IMR-90 (cell line): ENCODE measurements around the gene NME7. TPM values are rescaled to one million over a fixed set of nuclear protein-coding genes. Genes with fewer than 3 reads are reported as not detected.
A peak's percentile ranks its signal among the peaks of the same experiment; 100 is the strongest.

Experiments
- ATAC-seq: fragments of 200-7000 bp; cut with Tn5 transposase; 2 replicates; pipeline ENCODE4 v1.9.1; 2020; ENCODE audit warnings: low read depth, mild to moderate bottlenecking, moderate library complexity
- BruUV-seq: library from RNA; stranded (reverse); fragments of 400-500 nt; replicated peaks from 2 replicates; lab custom pipeline; 2021; lab: Mats Ljungman, UMichigan
- CTCF ChIA-PET: fragments of 300-600 bp; formaldehyde crosslinking; extraction: SDS; loops from one replicate; lab custom pipeline; 2021; ENCODE audit warnings: antibody characterized with exemption; lab: Yijun Ruan, JAX
- POLR2A ChIA-PET: fragments of 300-600 bp; sonication (Branson Sonifier 250); formaldehyde crosslinking; loops from one replicate; lab custom pipeline; 2022; ENCODE audit warnings: antibody characterized with exemption; ENCODE audit not compliant: unreplicated experiment; lab: Charles Lee
- DNase-seq: peaks from one replicate; pipeline ENCODE4 v3.0.0; 2013
- H2AFZ ChIP-seq: replicated peaks from 2 replicates; pipeline ENCODE3; 2013; ENCODE audit warnings: low read length, mild to moderate bottlenecking; ENCODE audit not compliant: poor library complexity
- H2AK5ac ChIP-seq: 2 replicates; pipeline ENCODE4 v1.6.1; 2013; ENCODE audit warnings: low read depth, low read length, inconsistent platforms
- H2AK9ac ChIP-seq: replicated peaks from 2 replicates; pipeline ENCODE3; 2013; ENCODE audit warnings: mild to moderate bottlenecking, low read depth, low read length, moderate library complexity; ENCODE audit not compliant: poor library complexity
- H2BK120ac ChIP-seq: 2 replicates; pipeline ENCODE4 v1.6.1; 2013; ENCODE audit warnings: low read depth, low read length, inconsistent platforms
- H2BK15ac ChIP-seq: 3 replicates; pipeline ENCODE4 v1.6.1; 2013; ENCODE audit warnings: low read depth, low read length, inconsistent platforms
- H2BK20ac ChIP-seq: 2 replicates; pipeline ENCODE4 v1.6.1; 2013; ENCODE audit warnings: low read depth, mild to moderate bottlenecking, inconsistent platforms, low read length, moderate library complexity
- H2BK5ac ChIP-seq: 2 replicates; pipeline ENCODE4 v1.6.1; 2013; ENCODE audit warnings: mild to moderate bottlenecking, low read depth, low read length, inconsistent platforms; ENCODE audit not compliant: poor library complexity, severe bottlenecking
- H3K14ac ChIP-seq: replicated peaks from 2 replicates; pipeline ENCODE4 v1.6.1; 2013; ENCODE audit warnings: low read depth, low read length, inconsistent platforms
- H3K18ac ChIP-seq: 2 replicates; pipeline ENCODE4 v1.6.1; 2013; ENCODE audit warnings: low read depth, low read length, control low read depth
- H3K23ac ChIP-seq: 2 replicates; pipeline ENCODE4 v1.6.1; 2013; ENCODE audit warnings: low read depth, low read length, inconsistent platforms
- H3K27ac ChIP-seq: 2 replicates; pipeline ENCODE4 v1.5.1; 2013; ENCODE audit warnings: mild to moderate bottlenecking, control low read depth, low read length; ENCODE audit not compliant: insufficient read depth
- H3K27me3 ChIP-seq: 2 replicates; pipeline ENCODE4 v1.6.1; 2013; ENCODE audit warnings: low read length; ENCODE audit not compliant: control insufficient read depth, insufficient read depth
- H3K36me3 ChIP-seq: 2 replicates; pipeline ENCODE4 v1.6.1; 2013; ENCODE audit warnings: low read length, mixed read lengths; ENCODE audit not compliant: control insufficient read depth, insufficient read depth
- H3K4ac ChIP-seq: 2 replicates; pipeline ENCODE4 v1.6.1; 2013; ENCODE audit warnings: low read depth, low read length, inconsistent platforms
- H3K4me1 ChIP-seq: 2 replicates; pipeline ENCODE4 v1.6.1; 2013; ENCODE audit warnings: low read length, mixed read lengths; ENCODE audit not compliant: control insufficient read depth, insufficient read depth
- H3K4me2 ChIP-seq: 2 replicates; pipeline ENCODE4 v1.6.1; 2013; ENCODE audit warnings: low read depth, mild to moderate bottlenecking, control low read depth, low read length, moderate library complexity
- H3K4me3 ChIP-seq: 2 replicates; pipeline ENCODE4 v1.5.1; 2013; ENCODE audit warnings: low read depth, mild to moderate bottlenecking, control low read depth, low read length, moderate library complexity; ENCODE audit not compliant: insufficient read depth
- H3K56ac ChIP-seq: 2 replicates; pipeline ENCODE4 v1.6.1; 2013; ENCODE audit warnings: low read length, inconsistent platforms; ENCODE audit not compliant: insufficient read depth; ENCODE audit errors: extremely low read depth
- H3K79me1 ChIP-seq, 2 experiments: 2 replicates each; pipeline ENCODE4 v1.6.1; 2013; ENCODE audit warnings: low read length in 2 of 2, inconsistent platforms in 1 of 2, low read depth in 1 of 2
- H3K9ac ChIP-seq: 2 replicates; pipeline ENCODE4 v1.6.1; 2013; ENCODE audit warnings: low read depth, low read length, control low read depth
- H3K9me1 ChIP-seq: 2 replicates; pipeline ENCODE4 v1.6.1; 2013; ENCODE audit warnings: low read length, inconsistent platforms; ENCODE audit not compliant: insufficient read depth
- H3K9me3 ChIP-seq: 2 replicates; pipeline ENCODE4 v1.6.1; 2013; ENCODE audit warnings: low read length; ENCODE audit not compliant: control insufficient read depth, insufficient read depth
- H4K20me1 ChIP-seq: 2 replicates; pipeline ENCODE4 v1.6.1; 2013; ENCODE audit warnings: low read length, inconsistent platforms; ENCODE audit not compliant: insufficient read depth
- H4K5ac ChIP-seq: 2 replicates; pipeline ENCODE4 v1.6.1; 2013; ENCODE audit warnings: mild to moderate bottlenecking, low read depth, low read length, control low read depth
- H4K8ac ChIP-seq, 2 experiments: 2 replicates each; pipeline ENCODE4 v1.6.1; 2013; ENCODE audit warnings: low read depth in 2 of 2, low read length in 2 of 2, control low read depth in 1 of 2, inconsistent platforms in 1 of 2
- H4K91ac ChIP-seq: 2 replicates; pipeline ENCODE4 v1.6.1; 2013; ENCODE audit warnings: low read depth, low read length, inconsistent platforms; ENCODE audit not compliant: insufficient read depth
- CHD1 ChIP-seq: IDR thresholded peaks from 2 replicates; pipeline ENCODE4 v1.6.1; 2012; ENCODE audit warnings: low read depth, low read length, improper control_type of control experiment
- ELK1 ChIP-seq: fragments of 150-350 bp; IDR thresholded peaks from 2 replicates; pipeline ENCODE4 v1.6.1; 2016; ENCODE audit warnings: low read depth, mild to moderate bottlenecking, low read length, moderate library complexity, borderline replicate concordance
- MAFK ChIP-seq: IDR thresholded peaks from 2 replicates; pipeline ENCODE4 v1.6.1; 2012; ENCODE audit warnings: low read depth, low read length, improper control_type of control experiment
- RCOR1 ChIP-seq: IDR thresholded peaks from 2 replicates; pipeline ENCODE4 v1.6.1; 2012; ENCODE audit warnings: mild to moderate bottlenecking, low read length, improper control_type of control experiment; ENCODE audit not compliant: insufficient replicate concordance
- SMC3 ChIP-seq: fragments of 150-350 bp; IDR thresholded peaks from 2 replicates; pipeline ENCODE4 v1.6.1; 2016; ENCODE audit warnings: low read depth, mild to moderate bottlenecking, antibody characterized with exemption, low read length, moderate library complexity
- WGBS, 2 experiments: methylation state at CpG; one replicate each; pipeline versions ENCODE4 v1.1.5 to v1.1.7; 2013; ENCODE audit warnings: missing lambda C conversion rate in 2 of 2; ENCODE audit not compliant: insufficient read length in 1 of 2; ENCODE audit errors: extremely low coverage in 2 of 2; 5-methylcytosine and 5-hydroxymethylcytosine counted together
- dilution Hi-C: fragments of 300-500 bp; cut with HindIII; formaldehyde crosslinking; loops from one replicate; pipeline ENCODE4 v1.14.3; 2018; ENCODE audit warnings: low sequenced_read_pairs; ENCODE audit not compliant: unreplicated experiment
- in situ Hi-C: fragments of 300-500 bp; cut with MboI; formaldehyde crosslinking; loops from 3 replicates; pipeline ENCODE4 v1.14.3; 2019; ENCODE audit warnings: low sequenced_read_pairs, inconsistent platforms, mixed read lengths
- intact Hi-C: fragments of 100-400 bp; cut with micrococcal nuclease; formaldehyde crosslinking; loops from 2 replicates; pipeline ENCODE4 v1.10.0; 2022
- polyA plus RNA-seq, 3 experiments: library from polyadenylated mRNA; depleted of rRNA; stranded (reverse); fragments of >200 nt; gene quantifications; 2 replicates each; pipeline ENCODE4 v1.2.3, GENCODE V29; 2012; ENCODE audit warnings: low replicate concordance in 1 of 3
- total RNA-seq: library from RNA; depleted of rRNA; stranded (reverse); fragments of >200 nt; gene quantifications from 2 replicates; pipeline ENCODE4 v1.2.3, GENCODE V29; 2012

The NME7 gene
- total and polyA plus RNA-seq, 2 of the 4 experiments (the other 2 are of a cell fraction): 18.3 to 22.4 TPM

GRCh38 chr1:169108223-169108622 lies 259.4 kb downstream of the NME7 start:
- peak overlapping the region; percentile 63 for H3K9ac ChIP-seq
- POLR2A ChIA-PET: no interaction called here

More at GRCh38 chr1:169108223-169108622, 259.4 kb downstream of the NME7 start:
- peak overlapping the region; percentile 77 for H2BK5ac ChIP-seq
- peak overlapping the region; percentile 56 for H3K14ac ChIP-seq
- peak overlapping the region; percentile 65; the same call in 1 of the 2 replicates for H4K5ac ChIP-seq
- no peak overlapping the region; the same call in 2 of the 3 replicates for H2BK15ac ChIP-seq
- H3K9me1 ChIP-seq: peaks cover 9% of the 10 kb centered on the region; the same call in 1 of the 2 replicates
- peak overlapping the region; percentile 11 to 20; a peak in 1 of 4 replicates for H4K8ac ChIP-seq
- peak overlapping the region; percentile 99 for H3K4me2 ChIP-seq
- H3K4me3 ChIP-seq: peak overlapping the region; percentile 97
- no peak for ATAC-seq
- intact Hi-C loops (loop anchor here (5.0 kb wide), 2 partner anchors 219 to 259 kb away; partner anchors contain the start of genes BLZF1 and NME7), in situ Hi-C loops (loop anchor here (25.0 kb wide), 2 partner anchors 971 to 1604 kb away; partner anchors contain the start of gene GPR161), dilution Hi-C loops (no loop called here)
- peak overlapping the region; percentile 49 for H3K4ac ChIP-seq
- H3K9me3 ChIP-seq: no peaks in the 10 kb centered on the region
- H3K79me1 ChIP-seq: peaks cover 19 to 53% of the 10 kb centered on the region in 2 experiments
- H2AK5ac ChIP-seq: peak overlapping the region; percentile 78; the same call in 1 of the 2 replicates
- peak overlapping the region; percentile 73 for H3K23ac ChIP-seq
- H3K27ac ChIP-seq: peak overlapping the region; percentile 44
- peak overlapping the region; percentile 33 for H2BK120ac ChIP-seq
- no peak overlapping the region for H3K56ac ChIP-seq
- H3K18ac ChIP-seq: peak overlapping the region; percentile 54; the same call in 1 of the 2 replicates
- DNase-seq: no peak
- H2AK9ac ChIP-seq: no peak overlapping the region
- H3K4me1 ChIP-seq: peaks cover 19% of the 10 kb centered on the region
- no TSS peak for BruUV-seq
- H4K91ac ChIP-seq: peak overlapping the region; percentile 20; the same call in 1 of the 2 replicates
- WGBS, 2 experiments: no CpG with 5 or more reads among the region's 2 CpGs
- TF ChIP-seq CHD1 (no peak), SMC3 (no peak), MAFK (no peak; the same call in 1 of the 2 replicates), ELK1 (no peak), RCOR1 (no peak)
- CTCF ChIA-PET: no interaction called here
- no peaks in the 10 kb centered on the region for H4K20me1 ChIP-seq
- H3K36me3 ChIP-seq: peaks cover 4% of the 10 kb centered on the region; the same call in 1 of the 2 replicates
- peak overlapping the region; percentile 8; the same call in 1 of the 2 replicates for H2BK20ac ChIP-seq
- H2AFZ ChIP-seq: no peak overlapping the region
- H3K27me3 ChIP-seq: peaks cover 7% of the 10 kb centered on the region
